DND-41 (cell line): Measurements from ENCODE around the gene PHF14.

Source experiments
- ATAC-seq: fragments of 200-7000 bp; cut with Tn5 transposase; 3 replicates; pipeline ENCODE4 v1.9.1; 2021; ENCODE audit warnings: low read depth; ENCODE audit not compliant: insufficient read depth
- DNase-seq: peaks from one replicate; pipeline ENCODE4 v3.0.0-alpha.2; 2020
- H2AFZ ChIP-seq: 2 replicates; pipeline ENCODE4 v1.6.0; 2012; ENCODE audit warnings: low read depth, low read length
- H3K27ac ChIP-seq: 2 replicates; pipeline ENCODE4 v1.5.1; 2012; ENCODE audit warnings: low read length, inconsistent platforms
- H3K27me3 ChIP-seq: fragments of 200-600 bp; sonication (generic); 2 replicates; pipeline ENCODE4 v1.6.0; 2012; ENCODE audit warnings: low read length, mild to moderate bottlenecking, inconsistent platforms; ENCODE audit not compliant: insufficient read depth, poor library complexity
- H3K36me3 ChIP-seq: 2 replicates; pipeline ENCODE4 v1.5.1; 2012; ENCODE audit warnings: low read length, inconsistent platforms; ENCODE audit not compliant: insufficient read depth
- H3K4me1 ChIP-seq: 2 replicates; pipeline ENCODE4 v1.5.1; 2012; ENCODE audit warnings: mild to moderate bottlenecking, low read length; ENCODE audit not compliant: insufficient read depth
- H3K4me2 ChIP-seq: 2 replicates; pipeline ENCODE4 v1.6.0; 2012; ENCODE audit warnings: mild to moderate bottlenecking, moderate library complexity, low read length, inconsistent platforms; ENCODE audit not compliant: insufficient read depth
- H3K4me3 ChIP-seq, 2 experiments: fragments of 200-600 bp in 1 of 2; shearing (Covaris generic) in 1 of 2; 2 replicates each; pipeline ENCODE4 v1.5.1; 2012 to 2016; ENCODE audit warnings: inconsistent platforms in 2 of 2, low read length in 2 of 2, mild to moderate bottlenecking in 2 of 2, low read depth in 1 of 2, moderate library complexity in 1 of 2
- H3K79me2 ChIP-seq: 2 replicates; pipeline ENCODE4 v1.6.0; 2012; ENCODE audit warnings: low read length, inconsistent platforms; ENCODE audit not compliant: insufficient read depth
- H3K9ac ChIP-seq: 2 replicates; pipeline ENCODE4 v1.6.0; 2012; ENCODE audit warnings: low read depth, mild to moderate bottlenecking, inconsistent platforms, low read length, moderate library complexity
- H3K9me3 ChIP-seq: 2 replicates; pipeline ENCODE4 v1.5.1; 2012; ENCODE audit warnings: low read length, moderate library complexity, mild to moderate bottlenecking, inconsistent platforms; ENCODE audit not compliant: insufficient read depth, severe bottlenecking
- H4K20me1 ChIP-seq: 2 replicates; pipeline ENCODE4 v1.6.0; 2012; ENCODE audit warnings: low read length; ENCODE audit not compliant: insufficient read depth
- EZH2 ChIP-seq: IDR thresholded peaks from 3 replicates; pipeline ENCODE4 v1.6.1; 2012; ENCODE audit warnings: borderline replicate concordance, low read depth, mild to moderate bottlenecking, moderate library complexity, low read length, inconsistent platforms; ENCODE audit not compliant: severe bottlenecking
- TF ChIP-seq, protein P1 (sequence below): IDR thresholded peaks from 2 replicates; pipeline ENCODE4 v1.5.1; 2012; ENCODE audit warnings: borderline replicate concordance, low read length, moderate library complexity, mild to moderate bottlenecking; ENCODE audit not compliant: poor library complexity, severe bottlenecking; ENCODE audit errors: extremely low read depth

PHF14 gene

DNA sequence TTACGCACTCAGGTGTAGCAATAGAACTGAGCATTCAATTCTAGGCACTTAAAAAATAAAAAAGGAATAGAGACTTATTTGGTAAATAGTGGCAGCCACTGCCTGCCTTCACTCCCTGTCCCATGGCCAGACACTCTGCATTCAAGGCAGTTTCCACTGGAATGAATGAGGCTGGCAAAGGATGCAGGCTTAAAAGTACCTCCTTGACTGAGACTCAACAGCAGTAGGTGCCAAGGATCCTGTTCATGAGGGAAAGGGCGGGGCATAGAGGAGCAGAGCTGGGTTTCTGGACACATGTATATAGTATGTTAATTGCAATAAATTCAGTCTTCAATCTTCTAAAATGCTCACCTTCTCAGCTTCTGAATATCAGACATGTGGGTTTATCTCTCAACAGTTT, 242.6 kb downstream of the PHF14 start:
- Histone ChIP-seq H3K27me3 (no peaks in the 10 kb centered on the region), H4K20me1 (no peaks in the 10 kb centered on the region; the same call in 1 of the 2 replicates), H3K9me3 (no peaks in the 10 kb centered on the region), H3K9ac (no peak overlapping the region), H3K79me2 (no peaks in the 10 kb centered on the region), H3K4me1 (no peaks in the 10 kb centered on the region), H3K4me3 (no peak overlapping the region), H3K36me3 (no peaks in the 10 kb centered on the region), H2AFZ (no peak overlapping the region), H3K4me2 (no peak overlapping the region), H3K27ac (no peak overlapping the region)
- DNase-seq (no peak), ATAC-seq (no peak)
- TF ChIP-seq, protein P1, sequence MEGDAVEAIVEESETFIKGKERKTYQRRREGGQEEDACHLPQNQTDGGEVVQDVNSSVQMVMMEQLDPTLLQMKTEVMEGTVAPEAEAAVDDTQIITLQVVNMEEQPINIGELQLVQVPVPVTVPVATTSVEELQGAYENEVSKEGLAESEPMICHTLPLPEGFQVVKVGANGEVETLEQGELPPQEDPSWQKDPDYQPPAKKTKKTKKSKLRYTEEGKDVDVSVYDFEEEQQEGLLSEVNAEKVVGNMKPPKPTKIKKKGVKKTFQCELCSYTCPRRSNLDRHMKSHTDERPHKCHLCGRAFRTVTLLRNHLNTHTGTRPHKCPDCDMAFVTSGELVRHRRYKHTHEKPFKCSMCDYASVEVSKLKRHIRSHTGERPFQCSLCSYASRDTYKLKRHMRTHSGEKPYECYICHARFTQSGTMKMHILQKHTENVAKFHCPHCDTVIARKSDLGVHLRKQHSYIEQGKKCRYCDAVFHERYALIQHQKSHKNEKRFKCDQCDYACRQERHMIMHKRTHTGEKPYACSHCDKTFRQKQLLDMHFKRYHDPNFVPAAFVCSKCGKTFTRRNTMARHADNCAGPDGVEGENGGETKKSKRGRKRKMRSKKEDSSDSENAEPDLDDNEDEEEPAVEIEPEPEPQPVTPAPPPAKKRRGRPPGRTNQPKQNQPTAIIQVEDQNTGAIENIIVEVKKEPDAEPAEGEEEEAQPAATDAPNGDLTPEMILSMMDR, result no peak
- TF ChIP-seq EZH2, result no peak

- TF ChIP-seq, protein P1, result no peak
- TF ChIP-seq EZH2, result no peak
- no peak overlapping the region for H2AFZ ChIP-seq
- H3K4me1 ChIP-seq, result no peaks in the 10 kb centered on the region
- no peaks in the 10 kb centered on the region; the same call in 1 of the 2 replicates for H4K20me1 ChIP-seq
- no peak overlapping the region for H3K4me3 ChIP-seq
- DNase-seq, result no peak
- no peak overlapping the region for H3K9ac ChIP-seq
- no peaks in the 10 kb centered on the region for H3K9me3 ChIP-seq
- no peak for ATAC-seq
- H3K79me2 ChIP-seq, result no peaks in the 10 kb centered on the region
- no peaks in the 10 kb centered on the region for H3K27me3 ChIP-seq
- no peak overlapping the region for H3K27ac ChIP-seq
- H3K36me3 ChIP-seq, result no peaks in the 10 kb centered on the region
- H3K4me2 ChIP-seq, result no peak overlapping the region
These were observed 244.3 kb downstream of the PHF14 start for GRCh38 chr7:11217848-11218565.
